HG03103 (cell line): ENCODE results near the gene P4HA1.
"Not testable (repeated sequence)": the region's sequence is repeated elsewhere in the genome, so short reads cannot be mapped to it uniquely, and the experiment has no call there.

ENCODE experiments used
- ATAC-seq: cut with Tn5 transposase; IDR thresholded peaks from one replicate; pipeline ENCODE4 v1.9.1; 2021; ENCODE audit warnings: low read depth; ENCODE audit not compliant: unreplicated experiment

The P4HA1 gene

GRCh38 chr10:72984618-72985017 lies 112.0 kb downstream of the P4HA1 start:
- not testable (repeated sequence) for ATAC-seq

GRCh38 chr10:72981882-72982529 lies 114.7 kb downstream of the P4HA1 start:
- ATAC-seq = no peak

GRCh38 chr10:72981028-72981881 lies 115.4 kb downstream of the P4HA1 start:
- ATAC-seq = no peak

GRCh38 chr10:72980348-72980747 lies 116.3 kb downstream of the P4HA1 start:
- ATAC-seq = no peak

GRCh38 chr10:72979709-72980108 lies 117.0 kb downstream of the P4HA1 start:
- no peak for ATAC-seq

- ATAC-seq = no peak
Measured at GRCh38 chr10:72976886-72977285, 119.8 kb downstream of the P4HA1 start.
